ENCODE results near the gene XK. TPM values are rescaled to one million over a fixed set of nuclear protein-coding genes. Genes with fewer than 3 reads are reported as not detected.

Gene XK, protein sequence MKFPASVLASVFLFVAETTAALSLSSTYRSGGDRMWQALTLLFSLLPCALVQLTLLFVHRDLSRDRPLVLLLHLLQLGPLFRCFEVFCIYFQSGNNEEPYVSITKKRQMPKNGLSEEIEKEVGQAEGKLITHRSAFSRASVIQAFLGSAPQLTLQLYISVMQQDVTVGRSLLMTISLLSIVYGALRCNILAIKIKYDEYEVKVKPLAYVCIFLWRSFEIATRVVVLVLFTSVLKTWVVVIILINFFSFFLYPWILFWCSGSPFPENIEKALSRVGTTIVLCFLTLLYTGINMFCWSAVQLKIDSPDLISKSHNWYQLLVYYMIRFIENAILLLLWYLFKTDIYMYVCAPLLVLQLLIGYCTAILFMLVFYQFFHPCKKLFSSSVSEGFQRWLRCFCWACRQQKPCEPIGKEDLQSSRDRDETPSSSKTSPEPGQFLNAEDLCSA
- total RNA-seq (2022) (11.3 and 14.7 TPM in 2 replicates), Bru-seq, nascent RNA (percentile 66 among the genes with signal in this experiment), BruChase-seq, experiment 1, labeled RNA remaining after a 6-hour chase (percentile 95 among the genes with signal in this experiment), BruChase-seq, experiment 2, labeled RNA remaining after a 2-hour chase (percentile 94 among the genes with signal in this experiment)
- long read RNA-seq, full-length matches to known transcripts: 11 of 15 reads
- long read RNA-seq, partial matches to known transcripts: 1 of 15 reads
- long read RNA-seq, other reads (novel, unspliced or antisense): 3 of 15 reads

DNA sequence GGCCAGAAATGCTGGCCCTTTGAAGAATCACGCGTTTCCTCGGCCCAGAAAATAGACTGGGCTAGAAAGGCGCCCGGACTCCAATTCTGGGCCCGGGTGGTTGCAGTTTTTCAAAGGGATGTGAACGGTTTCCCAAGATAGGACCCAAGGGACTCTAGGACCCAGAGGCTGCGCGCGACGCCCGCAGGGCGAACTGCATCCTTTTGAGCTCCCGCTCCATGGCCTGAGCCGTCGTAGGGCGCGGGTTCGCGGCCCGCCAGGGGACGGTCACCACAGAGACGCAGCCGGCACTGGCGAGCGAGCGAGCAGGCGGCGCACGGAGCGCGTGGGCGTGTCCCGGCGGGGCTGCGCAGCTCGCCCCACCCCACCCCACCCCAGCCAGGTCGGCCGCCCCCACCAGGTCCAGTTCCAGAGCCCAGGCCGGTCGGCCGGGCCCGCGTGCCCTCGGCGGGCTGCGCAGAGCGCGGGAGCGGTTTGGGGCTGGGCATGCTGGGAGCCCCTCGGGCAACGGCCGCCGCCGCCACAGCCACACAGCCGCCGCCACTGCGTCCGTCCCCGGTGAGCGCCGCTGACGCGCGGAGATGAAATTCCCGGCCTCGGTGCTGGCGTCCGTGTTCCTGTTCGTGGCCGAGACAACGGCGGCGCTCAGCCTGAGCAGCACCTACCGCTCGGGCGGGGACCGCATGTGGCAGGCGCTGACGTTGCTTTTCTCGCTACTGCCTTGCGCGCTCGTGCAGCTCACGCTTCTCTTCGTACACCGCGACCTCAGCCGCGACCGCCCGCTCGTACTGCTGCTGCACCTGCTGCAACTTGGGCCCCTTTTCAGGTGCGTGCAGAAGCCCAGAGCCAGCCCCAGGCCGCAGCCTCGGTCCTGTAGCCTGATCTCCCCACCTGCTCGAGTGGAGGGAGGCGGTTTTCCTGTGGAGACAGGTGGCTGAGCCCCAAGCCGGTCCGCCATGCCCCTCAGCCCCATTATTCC is at the start of gene XK:
TSS of gene XK (plus strand) at position 411 of the 979 bp plus-strand sequence. CDS start at position 582, 171 bp downstream.
- Mint-ChIP-seq H3K36me3 (ENCODE audit: insufficient read depth, unreplicated experiment) (peaks cover 23% of the 10 kb centered on the region), H3K27ac (ENCODE audit: unreplicated experiment) (peak within 1 kb of the TSS; percentile 76), H3K4me1 (ENCODE audit: low read depth, unreplicated experiment) (peaks cover 14% of the 10 kb centered on the region), H3K27me3 (ENCODE audit: unreplicated experiment) (no peaks in the 10 kb centered on the region), H3K4me3 (ENCODE audit: low read depth, unreplicated experiment) (peak within 1 kb of the TSS; percentile 89), H3K9me3 (ENCODE audit: low read depth, unreplicated experiment) (no peaks in the 10 kb centered on the region)
- BruUV-seq (replicated peaks): no TSS peak
- CTCF ChIA-PET: interaction anchor here (0.8 to 0.9 kb wide), 2 partner anchors 113 to 198 kb away, joined by 3 read pairs; no protein-coding TSS in a partner anchor
- peak; percentile 75 for DNase-seq
- TF ChIP-seq, protein P1, sequence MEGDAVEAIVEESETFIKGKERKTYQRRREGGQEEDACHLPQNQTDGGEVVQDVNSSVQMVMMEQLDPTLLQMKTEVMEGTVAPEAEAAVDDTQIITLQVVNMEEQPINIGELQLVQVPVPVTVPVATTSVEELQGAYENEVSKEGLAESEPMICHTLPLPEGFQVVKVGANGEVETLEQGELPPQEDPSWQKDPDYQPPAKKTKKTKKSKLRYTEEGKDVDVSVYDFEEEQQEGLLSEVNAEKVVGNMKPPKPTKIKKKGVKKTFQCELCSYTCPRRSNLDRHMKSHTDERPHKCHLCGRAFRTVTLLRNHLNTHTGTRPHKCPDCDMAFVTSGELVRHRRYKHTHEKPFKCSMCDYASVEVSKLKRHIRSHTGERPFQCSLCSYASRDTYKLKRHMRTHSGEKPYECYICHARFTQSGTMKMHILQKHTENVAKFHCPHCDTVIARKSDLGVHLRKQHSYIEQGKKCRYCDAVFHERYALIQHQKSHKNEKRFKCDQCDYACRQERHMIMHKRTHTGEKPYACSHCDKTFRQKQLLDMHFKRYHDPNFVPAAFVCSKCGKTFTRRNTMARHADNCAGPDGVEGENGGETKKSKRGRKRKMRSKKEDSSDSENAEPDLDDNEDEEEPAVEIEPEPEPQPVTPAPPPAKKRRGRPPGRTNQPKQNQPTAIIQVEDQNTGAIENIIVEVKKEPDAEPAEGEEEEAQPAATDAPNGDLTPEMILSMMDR (IDR thresholded peaks at IDR 0.05; ENCODE audit: unreplicated experiment): no peak
- intact Hi-C loops (cut with micrococcal nuclease; ENCODE audit: unreplicated experiment): loop anchor here (10.0 kb wide), 1 partner anchor 111 kb away; the partner anchor contains the start of gene LANCL3

DNA sequence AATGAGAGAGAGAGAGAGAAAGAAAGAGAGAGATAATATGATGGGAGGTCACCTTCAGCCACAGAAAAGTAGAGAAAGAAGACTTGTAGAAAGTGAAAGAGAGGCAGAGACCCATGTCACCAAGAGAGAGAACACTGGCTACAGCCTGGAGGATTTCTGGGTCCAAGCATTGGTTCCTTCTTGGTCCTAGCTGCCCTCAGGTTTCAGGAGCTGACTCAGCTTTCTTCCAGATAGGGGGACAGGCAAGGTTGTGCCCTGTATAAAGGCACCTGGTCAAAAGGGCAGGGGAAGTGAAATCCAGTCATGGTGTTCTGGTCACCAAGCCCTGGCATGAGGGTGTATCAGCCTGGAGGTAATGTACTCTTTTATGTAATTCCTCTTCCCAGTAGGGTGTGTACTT is 47.5 kb upstream of the XK start:
- TF ChIP-seq, protein P1 (IDR thresholded peaks at IDR 0.05; ENCODE audit: unreplicated experiment): no peak
- Mint-ChIP-seq H3K4me1 (ENCODE audit: low read depth, unreplicated experiment) (no peaks in the 10 kb centered on the region), H3K27ac (ENCODE audit: unreplicated experiment) (no peak overlapping the region), H3K9me3 (ENCODE audit: low read depth, unreplicated experiment) (no peaks in the 10 kb centered on the region), H3K4me3 (ENCODE audit: low read depth, unreplicated experiment) (no peak overlapping the region), H3K27me3 (ENCODE audit: unreplicated experiment) (no peaks in the 10 kb centered on the region), H3K36me3 (ENCODE audit: insufficient read depth, unreplicated experiment) (no peaks in the 10 kb centered on the region)
- CTCF ChIA-PET: no interaction called here
- DNase-seq: no peak
- intact Hi-C loops (cut with micrococcal nuclease; ENCODE audit: unreplicated experiment): no loop called here
- no TSS peak for BruUV-seq (replicated peaks)

DNA sequence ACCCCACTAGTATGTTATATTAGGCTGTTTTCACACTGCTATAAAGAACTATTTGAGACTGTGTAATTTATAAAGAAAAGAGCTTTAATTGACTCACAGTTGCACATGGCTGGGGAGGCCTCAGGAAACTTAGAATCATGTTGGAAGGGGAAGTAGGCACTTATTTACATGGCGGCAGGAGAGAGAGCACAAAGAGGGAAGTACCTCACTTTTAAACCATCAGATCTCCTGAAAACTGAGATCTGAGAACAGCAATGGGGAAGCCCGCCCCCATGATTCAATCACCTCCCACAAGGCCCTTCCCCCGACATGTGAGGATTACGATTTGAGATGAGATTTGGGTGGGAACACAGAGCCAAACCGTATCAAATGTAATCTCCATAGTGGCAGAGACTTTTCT is 45.4 kb upstream of the XK start:
- no peaks in the 10 kb centered on the region for H3K27me3 Mint-ChIP-seq (ENCODE audit: unreplicated experiment)
- H3K27ac Mint-ChIP-seq (ENCODE audit: unreplicated experiment): no peak overlapping the region
- CTCF ChIA-PET: no interaction called here
- H3K4me1 Mint-ChIP-seq (ENCODE audit: low read depth, unreplicated experiment): peaks cover 10% of the 10 kb centered on the region
- no peak for DNase-seq
- H3K36me3 Mint-ChIP-seq (ENCODE audit: insufficient read depth, unreplicated experiment): no peaks in the 10 kb centered on the region
- H3K4me3 Mint-ChIP-seq (ENCODE audit: low read depth, unreplicated experiment): no peak overlapping the region
- intact Hi-C loops (cut with micrococcal nuclease; ENCODE audit: unreplicated experiment): no loop called here
- BruUV-seq (replicated peaks): no TSS peak
- TF ChIP-seq, protein P1 (IDR thresholded peaks at IDR 0.05; ENCODE audit: unreplicated experiment): no peak
- no peaks in the 10 kb centered on the region for H3K9me3 Mint-ChIP-seq (ENCODE audit: low read depth, unreplicated experiment)

DNA sequence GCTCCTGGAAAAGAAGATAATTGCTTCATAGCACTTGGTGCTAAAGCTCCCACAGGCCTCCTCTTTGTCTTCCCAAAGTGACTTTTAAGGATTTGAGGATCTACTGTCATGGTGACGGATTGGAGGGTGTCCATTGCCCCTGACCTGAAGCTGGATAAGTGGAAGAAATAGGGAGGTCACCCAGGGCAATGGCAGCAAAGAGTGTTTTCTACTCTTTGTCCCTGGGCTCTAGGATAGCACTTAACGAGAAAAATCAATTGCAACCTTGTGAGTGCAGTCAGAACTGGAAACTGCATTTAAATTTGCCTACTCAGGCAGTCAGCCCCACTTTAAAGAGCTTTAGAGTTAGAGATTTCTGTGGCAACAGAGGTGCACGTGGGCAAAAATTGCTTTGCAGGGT is 43.7 kb upstream of the XK start:
- intact Hi-C loops (cut with micrococcal nuclease; ENCODE audit: unreplicated experiment): no loop called here

More for the DNA sequence above, 43.7 kb upstream of the XK start:
- Mint-ChIP-seq H3K4me3 (ENCODE audit: low read depth, unreplicated experiment) (no peak overlapping the region), H3K4me1 (ENCODE audit: low read depth, unreplicated experiment) (peaks cover 21% of the 10 kb centered on the region), H3K27me3 (ENCODE audit: unreplicated experiment) (no peaks in the 10 kb centered on the region), H3K36me3 (ENCODE audit: insufficient read depth, unreplicated experiment) (no peaks in the 10 kb centered on the region), H3K27ac (ENCODE audit: unreplicated experiment) (no peak overlapping the region), H3K9me3 (ENCODE audit: low read depth, unreplicated experiment) (no peaks in the 10 kb centered on the region)
- TF ChIP-seq, protein P1 (IDR thresholded peaks at IDR 0.05; ENCODE audit: unreplicated experiment): no peak
- CTCF ChIA-PET: no interaction called here
- DNase-seq: no peak
- no TSS peak for BruUV-seq (replicated peaks)
